H1 (cell line): ENCODE data around the gene ALOX12. TPM values are rescaled to one million over a fixed set of nuclear protein-coding genes. Genes with fewer than 3 reads are reported as not detected.

Experiments
- CTCF ChIA-PET: fragments of 300-600 bp; sonication (Branson Sonifier 250); formaldehyde crosslinking; loops from one replicate; lab custom pipeline; 2021; ENCODE audit not compliant: partially characterized antibody; lab: Charles Lee
- POLR2A ChIA-PET: fragments of 300-600 bp; sonication (Branson Sonifier 250); formaldehyde crosslinking; loops from one replicate; lab custom pipeline; 2021; ENCODE audit warnings: inconsistent platforms; ENCODE audit not compliant: partially characterized antibody; lab: Charles Lee
- DNase-seq, 2 experiments: peaks; one replicate each; pipeline versions ENCODE4 v3.0.0 to v3.0.0-alpha.2; 2010 to 2022; ENCODE audit warnings: low spot score in 2 of 2, low read depth in 1 of 2, mixed read lengths in 1 of 2
- FAIRE-seq: peaks from 2 replicates; lab custom pipeline; 2011; peaks lifted over from hg19 to GRCh38; lab: Jason Lieb, UNC
- H2AFZ ChIP-seq: 2 replicates; pipeline ENCODE4 v1.8.1; 2012; ENCODE audit warnings: low read length, inconsistent platforms
- H2AK5ac ChIP-seq: 2 replicates; pipeline ENCODE4 v1.6.1; 2013; ENCODE audit warnings: low read depth, low read length
- H2BK120ac ChIP-seq: replicated peaks from 2 replicates; pipeline ENCODE3; 2013; ENCODE audit warnings: low read depth, low read length, inconsistent platforms
- H2BK12ac ChIP-seq: 2 replicates; pipeline ENCODE4 v1.6.1; 2013; ENCODE audit warnings: low read depth, low read length
- H2BK15ac ChIP-seq: 2 replicates; pipeline ENCODE4 v1.6.1; 2013; ENCODE audit warnings: low read length
- H2BK20ac ChIP-seq: 2 replicates; pipeline ENCODE4 v1.6.1; 2013; ENCODE audit warnings: low read length
- H2BK5ac ChIP-seq: 2 replicates; pipeline ENCODE4 v1.6.1; 2013; ENCODE audit warnings: low read depth, low read length
- H3K14ac ChIP-seq: 2 replicates; pipeline ENCODE4 v1.6.1; 2013; ENCODE audit warnings: inconsistent platforms; ENCODE audit not compliant: insufficient read length
- H3K18ac ChIP-seq: 2 replicates; pipeline ENCODE4 v1.6.1; 2013; ENCODE audit warnings: low read length; ENCODE audit errors: extremely low read depth
- H3K23ac ChIP-seq: 2 replicates; pipeline ENCODE4 v1.6.1; 2013; ENCODE audit warnings: inconsistent platforms; ENCODE audit not compliant: insufficient read length
- H3K23me2 ChIP-seq: 2 replicates; pipeline ENCODE4 v1.6.1; 2013; ENCODE audit warnings: low read depth, low read length
- H3K27ac ChIP-seq: 2 replicates; pipeline ENCODE4 v1.6.1; 2011; ENCODE audit warnings: low read depth, low read length, inconsistent platforms
- H3K27me3 ChIP-seq, 4 experiments: replicated peaks in 1 of 4; 1 replicate in 1 of 4; 2 replicates in 3 of 4; pipeline versions ENCODE4 v1.6.1 to v1.8.1; 2011 to 2013; ENCODE audit warnings: low read length in 3 of 4, mild to moderate bottlenecking in 3 of 4, inconsistent platforms in 2 of 4, mixed read lengths in 2 of 4, moderate library complexity in 1 of 4; ENCODE audit not compliant: control insufficient read depth in 3 of 4, insufficient read depth in 3 of 4; ENCODE audit errors: extremely low read depth in 1 of 4
- H3K36me3 ChIP-seq, 4 experiments: 2 replicates each; pipeline versions ENCODE4 v1.6.1 to v1.8.1; 2011 to 2013; ENCODE audit warnings: mild to moderate bottlenecking in 4 of 4, low read length in 3 of 4, moderate library complexity in 2 of 4, control low read depth in 1 of 4, inconsistent platforms in 1 of 4; ENCODE audit not compliant: insufficient read depth in 4 of 4, control insufficient read depth in 2 of 4
- H3K4ac ChIP-seq: replicated peaks from 2 replicates; pipeline ENCODE3; 2013; ENCODE audit warnings: low read length, low read depth, mixed read lengths, inconsistent platforms; ENCODE audit not compliant: insufficient read length
- H3K4me1 ChIP-seq, 4 experiments: replicated peaks in 1 of 4; 1 replicate in 1 of 4; 2 replicates in 3 of 4; pipeline versions ENCODE4 v1.6.1 to v1.8.1; 2011 to 2013; ENCODE audit warnings: low read length in 3 of 4, inconsistent platforms in 2 of 4, mixed read lengths in 1 of 4; ENCODE audit not compliant: insufficient read depth in 4 of 4, control insufficient read depth in 3 of 4
- H3K4me2 ChIP-seq, 2 experiments: 2 replicates each; pipeline versions ENCODE4 v1.6.1 to v1.8.1; 2011 to 2013; ENCODE audit warnings: low read depth in 2 of 2, low read length in 2 of 2, control low read depth in 1 of 2, inconsistent platforms in 1 of 2, mild to moderate bottlenecking in 1 of 2; ENCODE audit not compliant: insufficient read depth in 1 of 2
- H3K4me3 ChIP-seq, 4 experiments: fragments of 200-600, 300-600 bp in 1 of 4; sonication (generic), shearing (Covaris generic), sonication (Bioruptor Twin) in 1 of 4; 2 replicates each; pipeline versions ENCODE4 v1.5.1 to v1.8.1; 2011 to 2016; ENCODE audit warnings: low read length in 4 of 4, low read depth in 3 of 4, control low read depth in 2 of 4, inconsistent platforms in 2 of 4, mild to moderate bottlenecking in 2 of 4, mixed read lengths in 1 of 4, moderate library complexity in 1 of 4; ENCODE audit not compliant: insufficient read depth in 2 of 4; ENCODE audit errors: extremely low read depth in 1 of 4
- H3K56ac ChIP-seq: replicated peaks from 2 replicates; pipeline ENCODE3; 2013; ENCODE audit warnings: low read depth, mild to moderate bottlenecking, mixed read lengths, low read length, inconsistent platforms; ENCODE audit not compliant: insufficient read length
- H3K79me1 ChIP-seq: 2 replicates; pipeline ENCODE4 v1.6.1; 2013; ENCODE audit warnings: low read depth, low read length, control low read depth
- H3K79me2 ChIP-seq, 2 experiments: 2 replicates each; pipeline versions ENCODE4 v1.6.1 to v1.8.1; 2012 to 2013; ENCODE audit warnings: low read length in 2 of 2, mild to moderate bottlenecking in 2 of 2, inconsistent platforms in 1 of 2; ENCODE audit not compliant: insufficient read depth in 2 of 2, control insufficient read depth in 1 of 2
- H3K9ac ChIP-seq, 4 experiments: replicated peaks in 1 of 4; 1 replicate in 1 of 4; 2 replicates in 3 of 4; pipeline versions ENCODE4 v1.6.1 to v1.8.1; 2011 to 2013; ENCODE audit warnings: low read depth in 3 of 4, low read length in 3 of 4, control low read depth in 2 of 4, mild to moderate bottlenecking in 2 of 4, moderate library complexity in 2 of 4, inconsistent platforms in 1 of 4; ENCODE audit errors: extremely low read depth in 1 of 4
- H3K9me3 ChIP-seq, 2 experiments: 2 replicates each; pipeline versions ENCODE4 v1.6.1 to v1.8.1; 2012 to 2013; ENCODE audit warnings: mild to moderate bottlenecking in 2 of 2, moderate library complexity in 2 of 2, control low read depth in 1 of 2, inconsistent platforms in 1 of 2, low read depth in 1 of 2, low read length in 1 of 2, mixed read lengths in 1 of 2; ENCODE audit not compliant: insufficient read depth in 2 of 2
- H4K20me1 ChIP-seq, 2 experiments: replicated peaks in 1 of 2; 2 replicates each; pipeline versions ENCODE3 to v1.8.1; 2011 to 2013; ENCODE audit warnings: inconsistent platforms in 2 of 2, low read length in 2 of 2, mild to moderate bottlenecking in 1 of 2; ENCODE audit not compliant: insufficient read depth in 2 of 2, control insufficient read depth in 1 of 2
- H4K5ac ChIP-seq: 2 replicates; pipeline ENCODE4 v1.6.1; 2013; ENCODE audit warnings: low read length, low read depth, mixed read lengths, inconsistent platforms; ENCODE audit not compliant: insufficient read length
- H4K8ac ChIP-seq: 2 replicates; pipeline ENCODE4 v1.8.0; 2013; ENCODE audit warnings: mild to moderate bottlenecking, moderate library complexity, low read length, inconsistent platforms; ENCODE audit not compliant: insufficient read depth; ENCODE audit errors: extremely low read depth
- H4K91ac ChIP-seq: replicated peaks from 2 replicates; pipeline ENCODE3; 2013; ENCODE audit warnings: low read length, mixed read lengths, inconsistent platforms; ENCODE audit not compliant: insufficient read length
- ATF2 ChIP-seq: IDR thresholded peaks from 2 replicates; pipeline ENCODE4 v1.6.1; 2012; ENCODE audit warnings: low read length, inconsistent platforms
- CBX8 ChIP-seq: fragments of 300-800, 300-1000 bp; sonication (generic); IDR thresholded peaks from 2 replicates; pipeline ENCODE4 v1.7.1; 2016; ENCODE audit warnings: low read depth, low read length, borderline replicate concordance
- CTBP2 ChIP-seq: IDR thresholded peaks from 2 replicates; pipeline ENCODE4 v1.7.0; 2011; ENCODE audit warnings: borderline replicate concordance, mild to moderate bottlenecking, moderate library complexity, mixed read lengths, low read length; ENCODE audit not compliant: insufficient read depth, insufficient read length
- CTCF ChIP-seq, 3 experiments: IDR thresholded peaks; 1 replicate in 2 of 3; 2 replicates in 1 of 3; pipeline versions ENCODE4 v1.5.1 to v1.6.1; 2011; ENCODE audit warnings: low read length in 3 of 3, mild to moderate bottlenecking in 3 of 3, inconsistent platforms in 2 of 3, low read depth in 1 of 3, moderate library complexity in 1 of 3; ENCODE audit not compliant: insufficient read depth in 1 of 3; ENCODE audit errors: control extremely low read depth in 1 of 3
- EGR1 ChIP-seq: IDR thresholded peaks from 2 replicates; pipeline ENCODE4 v1.6.1; 2011; ENCODE audit warnings: low read depth, low read length, borderline replicate concordance
- GABPA ChIP-seq: IDR thresholded peaks from 2 replicates; pipeline ENCODE4 v1.6.1; 2011; ENCODE audit warnings: mild to moderate bottlenecking, low read length, moderate library complexity, borderline replicate concordance; ENCODE audit not compliant: insufficient read depth
- SAP30 ChIP-seq: fragments of 300-600 bp; sonication (generic); IDR thresholded peaks from 2 replicates; pipeline ENCODE4 v1.7.1; 2012; ENCODE audit warnings: low read length, moderate library complexity, mild to moderate bottlenecking, inconsistent platforms; ENCODE audit not compliant: insufficient read depth, insufficient replicate concordance
- SRF ChIP-seq: IDR thresholded peaks from 2 replicates; pipeline ENCODE4 v1.6.1; 2011; ENCODE audit warnings: mild to moderate bottlenecking, low read depth, low read length, moderate library complexity
- TAF1 ChIP-seq: IDR thresholded peaks from 2 replicates; pipeline ENCODE4 v1.6.1; 2011; ENCODE audit warnings: mild to moderate bottlenecking, low read depth, low read length
- WGBS, 2 experiments: shearing (Covaris generic) in 1 of 2; methylation state at CpG; one replicate each; pipeline versions ENCODE4 v1.1.6 to v1.1.7; 2013 to 2015; ENCODE audit warnings: low lambda C conversion rate in 2 of 2, mixed read lengths in 2 of 2, inconsistent platforms in 1 of 2, low coverage in 1 of 2, missing lambda C conversion rate in 1 of 2; ENCODE audit not compliant: insufficient replicate concordance in 2 of 2, insufficient coverage in 1 of 2, insufficient read length in 1 of 2; ENCODE audit errors: extremely low coverage in 1 of 2, missing lambda C conversion rate in 1 of 2; 5-methylcytosine and 5-hydroxymethylcytosine counted together
- polyA plus RNA-seq, 7 experiments: library from polyadenylated mRNA; depleted of rRNA in 3 of 7; stranded (reverse) in 5 of 7; unstranded in 2 of 7; fragments of >200 nt in 5 of 7; fragments of 200-250 nt in 2 of 7; gene quantifications; 1 replicate in 5 of 7; 2 replicates in 1 of 7; 4 replicates in 1 of 7; pipeline versions ENCODE4 v1.2.1 to v1.2.3, GENCODE V29; 2011 to 2013; ENCODE audit warnings: missing spikeins in 2 of 7, mixed read lengths in 2 of 7
- total RNA-seq: library from RNA; stranded (reverse); fragmentation: NEBNext Ultra II Directional; extraction: Animal tissue kit (Norgen Biotek cat#: 25700); gene quantifications from 2 replicates; pipeline ENCODE4 v1.2.1, GENCODE V29; 2021

ALOX12 gene
- total and polyA plus RNA-seq, 2 of the 8 experiments (the other 6 are each of a cell fraction or from before 2014, with no cell fraction given), result 1.4 to 2.0 TPM

GRCh38 chr17:6959700-6960099 is 36.1 kb upstream of the ALOX12 start:
- no peaks in the 10 kb centered on the region for H3K23me2 ChIP-seq
- H3K9me3 ChIP-seq, result peaks cover 0 to 2% of the 10 kb centered on the region in 2 experiments; a peak in 1 of 4 replicates
- CTCF ChIA-PET, result interaction anchor here (0.6 to 1.0 kb wide), 2 partner anchors 11 to 37 kb away, joined by 3 read pairs; partner anchors contain the start of gene ALOX12
- H3K14ac ChIP-seq, result no peak overlapping the region
- no peak overlapping the region for H3K27ac ChIP-seq
- FAIRE-seq, result no peak
- H2AK5ac ChIP-seq, result no peak overlapping the region
- H4K20me1 ChIP-seq, result no peaks in the 10 kb centered on the region
- DNase-seq, result no peak
- 66% methylated on average over 3 of the region's 3 CpGs; no CpG with 5 or more reads in 1 of the 2 experiments for WGBS, 2 experiments
- no peak overlapping the region for H2BK20ac ChIP-seq
- H2BK5ac ChIP-seq, result no peak overlapping the region
- no peaks in the 10 kb centered on the region for H3K4me1 ChIP-seq
- no peaks in the 10 kb centered on the region for H3K79me1 ChIP-seq
- no peak overlapping the region for H3K4ac ChIP-seq
- H3K36me3 ChIP-seq, result no peaks in the 10 kb centered on the region
- H3K79me2 ChIP-seq, result no peaks in the 10 kb centered on the region
- no peak overlapping the region for H2BK12ac ChIP-seq
- H4K91ac ChIP-seq, result no peak overlapping the region
- H2BK120ac ChIP-seq, result no peak overlapping the region
- H3K56ac ChIP-seq, result no peak overlapping the region
- no peak overlapping the region for H3K9ac ChIP-seq
- no peak overlapping the region for H3K23ac ChIP-seq
- no peaks in the 10 kb centered on the region; a peak in 1 of 7 replicates for H3K27me3 ChIP-seq
- no peak overlapping the region for H3K4me3 ChIP-seq
- H2AFZ ChIP-seq, result no peak overlapping the region
- POLR2A ChIA-PET, result no interaction called here
- no peak overlapping the region for H3K18ac ChIP-seq
- H3K4me2 ChIP-seq, result no peak overlapping the region
- no peak overlapping the region for H4K5ac ChIP-seq
- no peak overlapping the region for H2BK15ac ChIP-seq
- H4K8ac ChIP-seq, result no peak overlapping the region
- TF ChIP-seq CTCF (IDR thresholded peaks at IDR 0.05; ENCODE audit: control extremely low read depth in 1 of 3, insufficient read depth in 1 of 3, low read depth in 1 of 3, low read length in 3 of 3) (no peak), SRF (no peak), EGR1 (no peak), ATF2 (no peak), CBX8 (no peak), SAP30 (no peak), CTBP2 (no peak), TAF1 (no peak), GABPA (no peak)
